ENCODE measurements around the gene RASGRP4.

The RASGRP4 gene

DNA sequence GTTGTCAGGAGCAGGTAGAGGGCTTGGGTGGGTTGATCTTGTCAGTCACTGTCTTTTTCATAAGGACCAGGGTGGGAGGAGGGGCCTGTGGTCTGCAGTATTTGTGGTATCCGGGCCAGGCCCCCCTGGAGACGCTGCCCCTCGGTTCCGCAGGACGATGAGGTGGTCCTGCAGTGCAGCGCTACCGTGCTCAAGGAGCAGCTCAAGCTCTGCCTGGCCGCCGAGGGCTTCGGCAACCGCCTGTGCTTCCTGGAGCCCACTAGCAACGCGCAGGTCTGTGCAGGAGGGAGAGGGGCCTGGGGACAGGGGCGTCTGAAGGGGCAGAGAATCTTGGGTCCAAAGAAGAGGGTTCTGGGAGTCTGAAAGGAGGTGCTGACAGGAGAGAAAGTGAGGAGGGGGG lies 14.6 kb upstream of the RASGRP4 start:
- no peak overlapping the region for H2AFZ ChIP-seq (ENCODE audit: low read length)
- TF ChIP-seq EZH2phosphoT487 (IDR thresholded peaks at IDR 0.05; ENCODE audit: borderline replicate concordance) = no peak
- no peaks in the 10 kb centered on the region for H3K4me1 ChIP-seq (ENCODE audit: insufficient read depth, low read length, poor library complexity, severe bottlenecking)
- no peaks in the 10 kb centered on the region for H3K79me2 ChIP-seq (ENCODE audit: insufficient read depth, low read length)
- no peak overlapping the region for H3K4me3 ChIP-seq (ENCODE audit: low read length, poor library complexity, severe bottlenecking)
- H3K4me2 ChIP-seq (ENCODE audit: low read depth, low read length, poor library complexity, severe bottlenecking) = no peak overlapping the region
- no peaks in the 10 kb centered on the region for H3K9me3 ChIP-seq (ENCODE audit: insufficient read depth, low read depth, low read length)
- H4K20me1 ChIP-seq (ENCODE audit: insufficient read depth, low read length, poor library complexity, severe bottlenecking) = no peaks in the 10 kb centered on the region
- no peaks in the 10 kb centered on the region for H3K36me3 ChIP-seq (ENCODE audit: insufficient read depth, low read length)
- H3K9ac ChIP-seq (ENCODE audit: low read depth, low read length, poor library complexity, severe bottlenecking) = no peak overlapping the region
- no peaks in the 10 kb centered on the region for H3F3A ChIP-seq (ENCODE audit: low read depth)
- H3K27me3 ChIP-seq (ENCODE audit: insufficient read depth, low read length, poor library complexity, severe bottlenecking) = no peaks in the 10 kb centered on the region
- no peaks in the 10 kb centered on the region for H3K9me2 ChIP-seq (replicated peaks; ENCODE audit: low read depth, low read length)

DNA sequence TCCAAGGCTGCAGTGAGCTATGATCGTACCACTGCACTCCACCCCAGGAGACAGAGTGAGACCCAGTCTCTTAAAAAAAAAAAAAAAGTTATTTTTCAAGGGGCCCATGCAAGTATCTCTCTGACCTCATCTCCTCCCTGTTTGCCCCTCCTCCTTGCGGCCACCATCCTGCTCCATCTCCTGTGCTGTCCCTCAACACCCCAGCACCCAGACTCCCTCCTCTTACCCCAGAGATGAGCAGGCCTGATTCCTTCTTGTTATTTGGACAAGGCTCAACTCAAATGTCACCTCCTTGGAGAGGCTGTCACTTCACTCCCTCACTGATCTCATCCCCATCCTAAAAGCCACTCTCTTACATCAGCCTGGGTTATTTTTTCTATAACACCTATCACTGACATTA lies 11.9 kb upstream of the RASGRP4 start:
- TF ChIP-seq, protein P1, sequence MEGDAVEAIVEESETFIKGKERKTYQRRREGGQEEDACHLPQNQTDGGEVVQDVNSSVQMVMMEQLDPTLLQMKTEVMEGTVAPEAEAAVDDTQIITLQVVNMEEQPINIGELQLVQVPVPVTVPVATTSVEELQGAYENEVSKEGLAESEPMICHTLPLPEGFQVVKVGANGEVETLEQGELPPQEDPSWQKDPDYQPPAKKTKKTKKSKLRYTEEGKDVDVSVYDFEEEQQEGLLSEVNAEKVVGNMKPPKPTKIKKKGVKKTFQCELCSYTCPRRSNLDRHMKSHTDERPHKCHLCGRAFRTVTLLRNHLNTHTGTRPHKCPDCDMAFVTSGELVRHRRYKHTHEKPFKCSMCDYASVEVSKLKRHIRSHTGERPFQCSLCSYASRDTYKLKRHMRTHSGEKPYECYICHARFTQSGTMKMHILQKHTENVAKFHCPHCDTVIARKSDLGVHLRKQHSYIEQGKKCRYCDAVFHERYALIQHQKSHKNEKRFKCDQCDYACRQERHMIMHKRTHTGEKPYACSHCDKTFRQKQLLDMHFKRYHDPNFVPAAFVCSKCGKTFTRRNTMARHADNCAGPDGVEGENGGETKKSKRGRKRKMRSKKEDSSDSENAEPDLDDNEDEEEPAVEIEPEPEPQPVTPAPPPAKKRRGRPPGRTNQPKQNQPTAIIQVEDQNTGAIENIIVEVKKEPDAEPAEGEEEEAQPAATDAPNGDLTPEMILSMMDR (conservative IDR thresholded peaks at IDR 0.05; ENCODE audit: low read length) = no peak
- Histone ChIP-seq H3K4me2 (ENCODE audit: low read depth, low read length, poor library complexity, severe bottlenecking) (no peak overlapping the region), H3K9me2 (replicated peaks; ENCODE audit: low read depth, low read length) (no peaks in the 10 kb centered on the region), H3K9me3 (ENCODE audit: insufficient read depth, low read depth, low read length) (no peaks in the 10 kb centered on the region), H3K9ac (ENCODE audit: low read depth, low read length, poor library complexity, severe bottlenecking) (no peak overlapping the region), H3K27me3 (ENCODE audit: insufficient read depth, low read length, poor library complexity, severe bottlenecking) (no peaks in the 10 kb centered on the region), H3K36me3 (ENCODE audit: insufficient read depth, low read length) (no peaks in the 10 kb centered on the region), H3F3A (ENCODE audit: low read depth) (no peaks in the 10 kb centered on the region), H3K79me2 (ENCODE audit: insufficient read depth, low read length) (no peaks in the 10 kb centered on the region), H2AFZ (ENCODE audit: low read length) (no peak overlapping the region), H3K4me1 (ENCODE audit: insufficient read depth, low read length, poor library complexity, severe bottlenecking) (no peaks in the 10 kb centered on the region), H3K4me3 (ENCODE audit: low read length, poor library complexity, severe bottlenecking) (no peak overlapping the region), H4K20me1 (ENCODE audit: insufficient read depth, low read length, poor library complexity, severe bottlenecking) (no peaks in the 10 kb centered on the region)

DNA sequence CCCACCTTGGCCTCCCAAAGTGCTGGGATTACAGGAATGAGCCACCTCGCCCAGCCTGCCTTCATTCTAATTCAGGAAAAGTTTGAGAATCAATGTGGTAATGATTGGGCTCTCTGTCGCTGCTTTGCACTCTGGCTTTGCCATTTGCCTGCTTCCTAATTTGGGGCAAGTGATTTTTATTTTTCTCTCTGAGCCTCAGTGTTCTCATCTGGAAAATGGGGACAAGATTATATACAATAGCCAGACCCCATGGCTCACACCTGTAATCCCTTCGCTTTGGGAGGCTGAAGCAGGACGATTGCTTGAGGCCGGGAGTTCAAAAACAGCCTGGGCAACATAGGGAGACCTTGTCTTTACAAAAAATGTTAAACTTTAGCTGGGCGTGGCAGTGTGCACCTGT lies 11.3 kb upstream of the RASGRP4 start:
- Histone ChIP-seq H3K4me3 (ENCODE audit: low read length, poor library complexity, severe bottlenecking) (no peak overlapping the region), H3K9me2 (replicated peaks; ENCODE audit: low read depth, low read length) (no peaks in the 10 kb centered on the region), H2AFZ (ENCODE audit: low read length) (no peak overlapping the region), H3K36me3 (ENCODE audit: insufficient read depth, low read length) (no peaks in the 10 kb centered on the region), H4K20me1 (ENCODE audit: insufficient read depth, low read length, poor library complexity, severe bottlenecking) (no peaks in the 10 kb centered on the region), H3F3A (ENCODE audit: low read depth) (no peaks in the 10 kb centered on the region), H3K9ac (ENCODE audit: low read depth, low read length, poor library complexity, severe bottlenecking) (no peak overlapping the region), H3K9me3 (ENCODE audit: insufficient read depth, low read depth, low read length) (no peaks in the 10 kb centered on the region), H3K4me2 (ENCODE audit: low read depth, low read length, poor library complexity, severe bottlenecking) (no peak overlapping the region), H3K4me1 (ENCODE audit: insufficient read depth, low read length, poor library complexity, severe bottlenecking) (no peaks in the 10 kb centered on the region), H3K27me3 (ENCODE audit: insufficient read depth, low read length, poor library complexity, severe bottlenecking) (no peaks in the 10 kb centered on the region), H3K79me2 (ENCODE audit: insufficient read depth, low read length) (no peaks in the 10 kb centered on the region)
- TF ChIP-seq, protein P1 (conservative IDR thresholded peaks at IDR 0.05; ENCODE audit: low read length) = no peak
- no peak for TF ChIP-seq EZH2phosphoT487 (IDR thresholded peaks at IDR 0.05; ENCODE audit: borderline replicate concordance)

DNA sequence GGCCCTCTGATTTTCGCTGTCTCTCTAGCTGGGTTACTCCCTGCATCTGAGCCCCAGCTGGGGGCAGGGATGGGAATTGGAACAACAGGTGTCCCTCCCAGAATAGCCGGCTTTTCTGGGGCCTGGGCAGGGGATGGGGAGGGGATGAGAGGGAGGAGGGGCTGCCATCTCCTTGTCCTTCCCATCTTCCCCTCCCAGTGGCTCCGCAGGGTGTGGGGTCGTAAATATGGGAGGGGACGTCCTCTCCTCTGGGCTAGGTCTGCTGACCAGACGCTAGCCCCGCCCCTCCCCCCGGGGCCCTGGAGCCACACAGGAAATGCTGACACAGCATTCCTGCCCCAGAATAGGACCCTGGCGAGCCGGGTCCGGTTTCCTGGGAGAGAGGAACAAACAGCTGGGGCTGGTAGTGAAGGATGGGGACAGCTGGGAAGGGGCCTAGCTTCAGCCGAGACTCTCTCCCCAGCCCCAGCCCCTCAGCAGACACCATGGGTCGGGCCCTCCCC lies 8.6 kb upstream of the RASGRP4 start:
- Histone ChIP-seq H3K36me3 (ENCODE audit: insufficient read depth, low read length) (no peaks in the 10 kb centered on the region), H3K4me1 (ENCODE audit: insufficient read depth, low read length, poor library complexity, severe bottlenecking) (peaks cover under 1% of the 10 kb centered on the region), H3K9me2 (replicated peaks; ENCODE audit: low read depth, low read length) (no peaks in the 10 kb centered on the region), H4K20me1 (ENCODE audit: insufficient read depth, low read length, poor library complexity, severe bottlenecking) (no peaks in the 10 kb centered on the region), H3K27me3 (ENCODE audit: insufficient read depth, low read length, poor library complexity, severe bottlenecking) (no peaks in the 10 kb centered on the region), H3K4me2 (ENCODE audit: low read depth, low read length, poor library complexity, severe bottlenecking) (no peak overlapping the region), H3F3A (ENCODE audit: low read depth) (no peaks in the 10 kb centered on the region), H3K9ac (ENCODE audit: low read depth, low read length, poor library complexity, severe bottlenecking) (no peak overlapping the region), H3K9me3 (ENCODE audit: insufficient read depth, low read depth, low read length) (no peaks in the 10 kb centered on the region), H3K4me3 (ENCODE audit: low read length, poor library complexity, severe bottlenecking) (no peak overlapping the region), H2AFZ (ENCODE audit: low read length) (no peak overlapping the region), H3K79me2 (ENCODE audit: insufficient read depth, low read length) (no peaks in the 10 kb centered on the region)
- TF ChIP-seq, protein P1 (conservative IDR thresholded peaks at IDR 0.05; ENCODE audit: low read length) = no peak
- no peak for TF ChIP-seq EZH2phosphoT487 (IDR thresholded peaks at IDR 0.05; ENCODE audit: borderline replicate concordance)
